KMS-11 (cell line): Measurements from ENCODE around the gene AP4S1.

Experiments
- H2AFZ ChIP-seq: fragments of 200-600 bp; sonication (generic); 2 replicates; pipeline ENCODE4 v1.6.1; 2016; ENCODE audit warnings: antibody characterized with exemption, mixed run types, low read depth
- H3K27ac ChIP-seq: fragments of 200-600 bp; sonication (generic); 2 replicates; pipeline ENCODE4 v1.6.1; 2016; ENCODE audit warnings: mild to moderate bottlenecking, mixed run types
- H3K27me3 ChIP-seq: fragments of 200-600 bp; sonication (generic); 2 replicates; pipeline ENCODE4 v1.6.1; 2017; ENCODE audit warnings: mild to moderate bottlenecking, low read depth, mixed run types, moderate library complexity; ENCODE audit not compliant: insufficient read depth
- H3K36me3 ChIP-seq: fragments of 200-600 bp; sonication (generic); 2 replicates; pipeline ENCODE4 v1.6.1; 2017; ENCODE audit warnings: mild to moderate bottlenecking, mixed run types; ENCODE audit not compliant: insufficient read depth
- H3K4me1 ChIP-seq: fragments of 200-600 bp; sonication (generic); 2 replicates; pipeline ENCODE4 v1.6.1; 2016; ENCODE audit warnings: mild to moderate bottlenecking, low read depth, mixed run types; ENCODE audit not compliant: poor library complexity, severe bottlenecking
- H3K4me2 ChIP-seq: fragments of 200-600 bp; sonication (generic); 2 replicates; pipeline ENCODE4 v1.7.0; 2016; ENCODE audit warnings: mild to moderate bottlenecking, mixed run types
- H3K4me3 ChIP-seq: fragments of 200-600 bp; sonication (generic); IDR thresholded peaks from 2 replicates; pipeline ENCODE4 v1.6.1; 2017; ENCODE audit warnings: low read depth, low read length, mixed read lengths; ENCODE audit not compliant: insufficient read depth
- H3K79me2 ChIP-seq: fragments of 200-600 bp; sonication (generic); 2 replicates; pipeline ENCODE4 v1.6.1; 2016; ENCODE audit warnings: low read depth, mixed run types; ENCODE audit not compliant: insufficient read depth
- H3K9ac ChIP-seq: fragments of 200-600 bp; sonication (generic); 2 replicates; pipeline ENCODE4 v1.6.1; 2016; ENCODE audit warnings: mild to moderate bottlenecking, mixed run types
- H4K20me1 ChIP-seq: fragments of 200-600 bp; sonication (generic); 2 replicates; pipeline ENCODE4 v1.6.1; 2016; ENCODE audit warnings: mild to moderate bottlenecking, mixed run types; ENCODE audit not compliant: insufficient read depth
- TF ChIP-seq, protein P1 (sequence below): fragments of 200-600 bp; sonication (generic); conservative IDR thresholded peaks from 2 replicates; pipeline ENCODE4 v1.6.1; 2017; ENCODE audit warnings: low read depth, mild to moderate bottlenecking, antibody characterized with exemption, low read length, moderate library complexity, mixed read lengths

AP4S1 gene

DNA sequence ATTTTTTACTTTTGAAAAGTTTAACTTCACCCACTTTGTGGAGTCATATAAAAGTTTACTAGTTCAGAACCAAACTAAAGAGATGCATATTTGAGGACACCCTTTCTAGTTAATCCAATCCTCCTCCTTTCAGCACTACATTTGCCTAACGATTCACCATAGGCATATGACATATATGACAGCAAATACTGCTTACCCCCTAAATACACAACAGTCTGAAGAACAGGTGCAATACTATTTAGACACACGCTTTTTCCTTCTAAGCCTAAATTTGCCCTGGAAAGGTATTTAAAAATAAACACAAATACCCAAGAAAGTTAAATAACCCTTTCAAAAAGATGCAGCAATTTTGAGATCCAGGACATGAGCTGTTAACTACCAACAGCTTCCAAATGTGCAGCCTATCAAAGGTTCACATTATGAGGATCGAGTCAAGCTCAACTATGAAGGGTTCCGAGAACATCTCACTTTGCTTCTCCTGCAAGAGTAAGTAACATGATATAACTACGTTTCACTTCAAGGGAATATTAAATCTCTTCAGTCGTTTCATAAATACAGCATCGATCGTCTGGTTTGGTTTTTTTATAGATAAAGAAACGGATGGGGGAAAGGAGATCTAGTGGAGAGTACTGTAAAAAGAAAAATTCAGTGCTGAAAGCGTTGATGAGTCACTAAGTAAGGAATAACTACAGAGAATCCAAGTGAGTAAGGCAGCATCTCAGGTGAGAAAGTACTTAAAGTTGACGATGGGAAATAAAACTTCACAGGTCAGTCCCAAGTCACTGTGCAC is 677 bp upstream of the AP4S1 start:
- H2AFZ ChIP-seq: no peak overlapping the region
- TF ChIP-seq, protein P1, sequence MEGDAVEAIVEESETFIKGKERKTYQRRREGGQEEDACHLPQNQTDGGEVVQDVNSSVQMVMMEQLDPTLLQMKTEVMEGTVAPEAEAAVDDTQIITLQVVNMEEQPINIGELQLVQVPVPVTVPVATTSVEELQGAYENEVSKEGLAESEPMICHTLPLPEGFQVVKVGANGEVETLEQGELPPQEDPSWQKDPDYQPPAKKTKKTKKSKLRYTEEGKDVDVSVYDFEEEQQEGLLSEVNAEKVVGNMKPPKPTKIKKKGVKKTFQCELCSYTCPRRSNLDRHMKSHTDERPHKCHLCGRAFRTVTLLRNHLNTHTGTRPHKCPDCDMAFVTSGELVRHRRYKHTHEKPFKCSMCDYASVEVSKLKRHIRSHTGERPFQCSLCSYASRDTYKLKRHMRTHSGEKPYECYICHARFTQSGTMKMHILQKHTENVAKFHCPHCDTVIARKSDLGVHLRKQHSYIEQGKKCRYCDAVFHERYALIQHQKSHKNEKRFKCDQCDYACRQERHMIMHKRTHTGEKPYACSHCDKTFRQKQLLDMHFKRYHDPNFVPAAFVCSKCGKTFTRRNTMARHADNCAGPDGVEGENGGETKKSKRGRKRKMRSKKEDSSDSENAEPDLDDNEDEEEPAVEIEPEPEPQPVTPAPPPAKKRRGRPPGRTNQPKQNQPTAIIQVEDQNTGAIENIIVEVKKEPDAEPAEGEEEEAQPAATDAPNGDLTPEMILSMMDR: no peak
- no peak overlapping the region for H3K4me3 ChIP-seq
- H3K27me3 ChIP-seq: no peaks in the 10 kb centered on the region
- peaks cover 57% of the 10 kb centered on the region for H3K79me2 ChIP-seq
- H4K20me1 ChIP-seq: no peaks in the 10 kb centered on the region
- H3K4me1 ChIP-seq: peaks cover 20% of the 10 kb centered on the region
- H3K36me3 ChIP-seq: no peaks in the 10 kb centered on the region
- peak overlapping the region; percentile 85 for H3K27ac ChIP-seq
- H3K9ac ChIP-seq: peak overlapping the region; percentile 96
- H3K4me2 ChIP-seq: peak overlapping the region; percentile 91

DNA sequence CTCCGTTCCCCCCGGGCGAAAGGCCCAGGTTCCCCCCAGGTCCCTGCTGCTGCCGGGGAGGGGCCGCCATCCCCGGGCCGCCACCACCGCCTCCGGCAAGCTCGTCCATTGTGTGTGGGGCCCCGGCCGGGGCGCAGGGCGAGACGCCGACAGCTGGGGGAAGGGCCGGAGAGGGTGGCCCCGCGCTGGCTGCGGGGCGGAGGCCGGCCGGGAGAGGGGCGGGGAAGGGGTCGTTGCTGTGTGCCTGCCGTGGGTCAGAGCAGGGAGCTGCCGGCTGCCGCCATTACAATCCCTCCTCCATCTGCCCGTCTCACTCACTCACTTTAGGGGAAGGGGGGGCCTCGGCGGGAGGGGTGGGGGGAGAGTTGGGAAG is 614 bp downstream of the AP4S1 start, which contains the start of gene STRN3:
Gene STRN3, minus strand, starts transcription at position 303 of the 373 bp plus-strand sequence. Its CDS starts 194 bp downstream, at position 109.
- peak within 1 kb of the TSS; percentile 70 for H2AFZ ChIP-seq
- no peaks in the 10 kb centered on the region for H4K20me1 ChIP-seq
- no peaks in the 10 kb centered on the region for H3K36me3 ChIP-seq
- peak within 1 kb of the TSS; percentile 96 for H3K9ac ChIP-seq
- H3K79me2 ChIP-seq: peaks cover 46% of the 10 kb centered on the region
- H3K4me1 ChIP-seq: peaks cover 20% of the 10 kb centered on the region
- TF ChIP-seq, protein P1: no peak
- peak within 1 kb of the TSS; percentile 91 for H3K4me2 ChIP-seq
- H3K4me3 ChIP-seq: no peak within 1 kb of the TSS
- H3K27me3 ChIP-seq: no peaks in the 10 kb centered on the region
- peak within 1 kb of the TSS; percentile 85 for H3K27ac ChIP-seq

DNA sequence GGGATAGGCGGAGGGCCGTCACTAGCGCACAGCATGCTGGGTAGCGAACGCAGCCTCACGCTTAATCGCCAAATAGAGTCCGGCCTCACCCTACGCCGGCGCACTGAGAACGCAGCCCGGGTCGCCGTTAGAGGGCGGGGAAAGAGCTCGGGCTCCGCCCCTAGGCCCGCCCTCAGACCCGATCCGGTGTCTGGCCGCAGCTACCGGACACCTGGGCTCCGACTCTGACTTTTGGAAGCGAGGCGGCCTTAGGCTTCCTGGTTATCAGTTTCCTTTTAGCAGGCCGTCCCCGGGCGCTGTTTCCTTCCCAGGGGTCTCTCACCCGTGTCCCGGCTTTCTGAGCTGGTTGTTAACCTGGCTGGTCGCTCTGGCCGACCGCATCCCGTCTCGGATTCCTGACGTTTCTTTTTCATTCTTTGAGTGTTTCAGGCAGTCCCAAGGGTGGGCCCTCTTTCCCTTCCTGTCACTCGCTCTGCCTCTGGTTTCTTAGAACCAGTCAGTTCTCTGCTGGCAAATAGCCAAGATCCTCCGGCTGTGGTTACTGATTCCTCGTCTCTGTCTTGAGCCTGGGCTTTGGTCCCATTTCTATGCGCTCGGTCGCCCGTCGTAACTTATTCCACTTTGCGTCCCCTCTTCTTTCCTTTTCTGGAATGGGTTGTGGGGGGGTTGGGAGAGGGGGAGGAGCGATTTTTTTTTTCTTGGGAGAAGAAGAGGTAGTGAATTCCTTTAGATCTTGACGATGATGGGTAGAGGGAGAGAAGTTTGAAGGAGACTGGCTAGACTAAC is 1.2 kb downstream of the AP4S1 start:
- Histone ChIP-seq H3K4me1 (peaks cover 20% of the 10 kb centered on the region), H3K4me3 (no peak overlapping the region), H3K9ac (peak overlapping the region; percentile 96), H4K20me1 (no peaks in the 10 kb centered on the region), H3K27ac (peak overlapping the region; percentile 77), H2AFZ (peak overlapping the region; percentile 70), H3K36me3 (no peaks in the 10 kb centered on the region), H3K27me3 (no peaks in the 10 kb centered on the region), H3K4me2 (peak overlapping the region; percentile 40), H3K79me2 (peaks cover 40% of the 10 kb centered on the region)
- TF ChIP-seq, protein P1: no peak

DNA sequence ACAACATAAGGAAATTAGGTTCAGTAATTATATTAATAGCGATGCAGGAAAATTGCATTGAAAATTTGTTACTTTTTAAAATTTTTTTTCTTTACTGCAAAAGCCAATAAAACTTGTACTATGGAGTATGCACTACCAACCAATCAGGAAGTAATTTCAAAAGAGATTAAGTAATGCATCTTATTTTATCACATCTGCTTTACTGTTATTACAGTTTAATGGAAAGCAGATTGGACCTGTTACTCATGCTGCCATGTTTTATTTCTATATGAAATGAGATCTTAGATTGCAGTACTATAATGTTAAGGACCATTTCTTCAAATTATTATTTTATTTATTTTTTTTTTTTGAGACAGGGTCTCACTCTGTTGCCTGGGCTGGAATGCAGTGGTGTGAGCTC is 2.4 kb downstream of the AP4S1 start:
- H3K4me3 ChIP-seq: no peak overlapping the region
- peak overlapping the region; percentile 40; the same call in 1 of the 2 replicates for H3K4me2 ChIP-seq
- peak overlapping the region; percentile 77; the same call in 1 of the 2 replicates for H3K27ac ChIP-seq

More for the DNA sequence above, 2.4 kb downstream of the AP4S1 start:
- no peaks in the 10 kb centered on the region for H4K20me1 ChIP-seq
- H3K9ac ChIP-seq: peak overlapping the region; percentile 96; the same call in 1 of the 2 replicates
- TF ChIP-seq, protein P1: no peak
- peaks cover 20% of the 10 kb centered on the region for H3K4me1 ChIP-seq
- peak overlapping the region; percentile 70; the same call in 1 of the 2 replicates for H2AFZ ChIP-seq
- no peaks in the 10 kb centered on the region for H3K36me3 ChIP-seq
- peaks cover 28% of the 10 kb centered on the region for H3K79me2 ChIP-seq
- H3K27me3 ChIP-seq: no peaks in the 10 kb centered on the region
